Naive thymus-derived CD8-positive, alpha-beta T cell (primary cell): ENCODE data around the gene BLACAT1. TPM values are rescaled to one million over a fixed set of nuclear protein-coding genes. Genes with fewer than 3 reads are reported as not detected.
A peak's percentile ranks its signal among the peaks of the same experiment; 100 is the strongest.
"Not testable (repeated sequence)": the region's sequence is repeated elsewhere in the genome, so short reads cannot be mapped to it uniquely, and the experiment has no call there.

Experiments
- ATAC-seq, 2 donors: fragments of 150-1000 bp; cut with Tn5 transposase in 1 of 2; sonication (Bioruptor Pico), chemical (Tn5 transposase) in 1 of 2; 1 replicate in 1 of 2; 2 replicates in 1 of 2; pipeline ENCODE4 v1.10.0; 2021; ENCODE audit warnings: mild to moderate bottlenecking in 2 of 2, moderate library complexity in 2 of 2
- POLR2A ChIA-PET: fragments of 350-600 bp; sonication (Branson Sonifier 250); formaldehyde crosslinking; loops from one replicate; lab custom pipeline; 2021; ENCODE audit warnings: antibody characterized with exemption; lab: Charles Lee
- DNase-seq, 10 donors: peaks; one replicate each; pipeline versions ENCODE4 v3.0.0 to v3.0.0-alpha.2; 2020 to 2022
- H3K27ac Mint-ChIP-seq, 10 donors: one replicate each; pipeline ENCODE4 v1.8.0; 2020 to 2022; ENCODE audit warnings: mild to moderate bottlenecking in 10 of 10, mixed read lengths in 10 of 10, moderate library complexity in 4 of 10, inconsistent platforms in 1 of 10
- H3K27me3 Mint-ChIP-seq, 5 donors: one replicate each; pipeline ENCODE4 v1.8.0; 2021 to 2022; ENCODE audit warnings: mixed read lengths in 5 of 5
- H3K36me3 Mint-ChIP-seq, 3 donors: one replicate each; pipeline ENCODE4 v1.8.0; 2020 to 2022; ENCODE audit warnings: mixed read lengths in 3 of 3, mild to moderate bottlenecking in 2 of 3, inconsistent platforms in 1 of 3
- H3K4me1 Mint-ChIP-seq, 4 donors: one replicate each; pipeline ENCODE4 v1.8.0; 2021 to 2022; ENCODE audit warnings: mixed read lengths in 4 of 4
- H3K4me3 Mint-ChIP-seq, 10 donors: one replicate each; pipeline ENCODE4 v1.8.0; 2020 to 2022; ENCODE audit warnings: mild to moderate bottlenecking in 10 of 10, mixed read lengths in 10 of 10, moderate library complexity in 6 of 10, inconsistent platforms in 1 of 10
- H3K9me3 Mint-ChIP-seq, 9 donors: one replicate each; pipeline ENCODE4 v1.8.0; 2020 to 2022; ENCODE audit warnings: mixed read lengths in 9 of 9, mild to moderate bottlenecking in 3 of 9, inconsistent platforms in 1 of 9, moderate library complexity in 1 of 9
- polyA plus RNA-seq, 3 donors: library from polyadenylated mRNA; unstranded; fragments of 300-500 nt; fragmentation: Illumina TruSeq; gene quantifications; one replicate each; pipeline ENCODE4 v1.2.3, GENCODE V29; 2021
- total RNA-seq, 8 experiments: library from RNA in 2 of 8; stranded (reverse) in 2 of 8; gene quantifications; one replicate each; pipeline ENCODE4 v1.2.3 and lab custom pipeline; 2021 to 2026

BLACAT1 gene
- total and polyA plus RNA-seq, 5 experiments from 2014 or later, result 0.11 to 0.31 TPM; not detected in 3

- not testable (repeated sequence) for H3K4me3 Mint-ChIP-seq, H3K9me3 Mint-ChIP-seq, ATAC-seq, H3K27ac Mint-ChIP-seq, H3K36me3 Mint-ChIP-seq, DNase-seq
- peaks cover 0 to 24% (median 12%) of the 10 kb centered on the region in 5 donors for H3K27me3 Mint-ChIP-seq
- peaks cover 4 to 32% (median 12%) of the 10 kb centered on the region in 4 donors for H3K4me1 Mint-ChIP-seq
- POLR2A ChIA-PET, result interaction anchor here (0.7 kb wide), 1 partner anchor 16 kb away, joined by 3 read pairs; no protein-coding TSS in a partner anchor
Measured at GRCh38 chr1:205432692-205433091, 23.2 kb downstream of the BLACAT1 start.

GRCh38 chr1:205432116-205432515, 23.7 kb downstream of the BLACAT1 start:
- POLR2A ChIA-PET, result no interaction called here
- peak overlapping the region in 1 of 10 donors; percentile 21 for H3K4me3 Mint-ChIP-seq

GRCh38 chr1:205430696-205431305, 25.0 kb downstream of the BLACAT1 start:
- H3K27ac Mint-ChIP-seq, result peak overlapping the region; percentile 33 to 89 (median 62)
- peak overlapping the region; percentile 76 to 90 (median 87) for H3K4me3 Mint-ChIP-seq
- no peaks in the 10 kb centered on the region for H3K36me3 Mint-ChIP-seq
- peak; percentile 41 to 78 (median 61) for DNase-seq
- POLR2A ChIA-PET, result interaction anchor here (1.1 to 1.5 kb wide), 2 partner anchors 11 to 54 kb away, joined by 3 read pairs; no protein-coding TSS in a partner anchor
- ATAC-seq, result peak; percentile 84 to 87
- no peaks in the 10 kb centered on the region for H3K9me3 Mint-ChIP-seq
- peaks cover 0 to 24% (median 12%) of the 10 kb centered on the region in 5 donors for H3K27me3 Mint-ChIP-seq
- peaks cover 6 to 23% (median 11%) of the 10 kb centered on the region in 4 donors for H3K4me1 Mint-ChIP-seq

More at GRCh38 chr1:205432116-205432515, 23.7 kb downstream of the BLACAT1 start:
- Mint-ChIP-seq H3K4me1 (peaks cover 4 to 28% (median 11%) of the 10 kb centered on the region in 4 donors), H3K9me3 (no peaks in the 10 kb centered on the region), H3K27ac (no peak overlapping the region), H3K36me3 (no peaks in the 10 kb centered on the region), H3K27me3 (peaks cover 0 to 24% (median 12%) of the 10 kb centered on the region in 5 donors)
- ATAC-seq, result no peak
- DNase-seq, result no peak

GRCh38 chr1:205429762-205430695, 25.8 kb downstream of the BLACAT1 start:
- Mint-ChIP-seq H3K27ac (peak overlapping the region in 5 of 10 donors; percentile 35 to 66 (median 43)), H3K4me1 (peaks cover 6 to 19% (median 11%) of the 10 kb centered on the region in 4 donors), H3K9me3 (no peaks in the 10 kb centered on the region), H3K27me3 (peaks cover 0 to 20% (median 9%) of the 10 kb centered on the region in 5 donors), H3K4me3 (peak overlapping the region; percentile 66 to 90 (median 82)), H3K36me3 (no peaks in the 10 kb centered on the region)
- no peak for ATAC-seq
- DNase-seq, result no peak
- POLR2A ChIA-PET, result interaction anchor here (1.1 to 1.5 kb wide), 2 partner anchors 11 to 55 kb away, joined by 3 read pairs; no protein-coding TSS in a partner anchor

- POLR2A ChIA-PET, result no interaction called here
- ATAC-seq, result no peak
- Mint-ChIP-seq H3K4me3 (no peak overlapping the region), H3K36me3 (no peaks in the 10 kb centered on the region), H3K27me3 (peaks cover 2 to 25% (median 15%) of the 10 kb centered on the region in 5 donors), H3K4me1 (peaks cover 0 to 3% (median 2%) of the 10 kb centered on the region in 4 donors), H3K27ac (no peak overlapping the region), H3K9me3 (no peaks in the 10 kb centered on the region)
- DNase-seq, result no peak
Measured at GRCh38 chr1:205424901-205425600, 30.8 kb downstream of the BLACAT1 start.

GRCh38 chr1:205423814-205424399, 31.9 kb downstream of the BLACAT1 start:
- ATAC-seq, result no peak
- DNase-seq, result no peak
- Mint-ChIP-seq H3K4me1 (peaks cover 0 to 3% (median under 1%) of the 10 kb centered on the region in 4 donors), H3K4me3 (no peak overlapping the region), H3K27ac (peak overlapping the region in 1 of 10 donors; percentile 30), H3K36me3 (no peaks in the 10 kb centered on the region), H3K9me3 (no peaks in the 10 kb centered on the region), H3K27me3 (peaks cover 2 to 25% (median 15%) of the 10 kb centered on the region in 5 donors)
- POLR2A ChIA-PET, result interaction anchor here (0.6 kb wide), 1 partner anchor 294 kb away, joined by 3 read pairs; no protein-coding TSS in a partner anchor

GRCh38 chr1:205422993-205423642, 32.7 kb downstream of the BLACAT1 start:
- POLR2A ChIA-PET, result interaction anchor here (0.6 kb wide), 1 partner anchor 295 kb away, joined by 3 read pairs; no protein-coding TSS in a partner anchor
- Mint-ChIP-seq H3K36me3 (no peaks in the 10 kb centered on the region), H3K27ac (no peak overlapping the region), H3K4me3 (no peak overlapping the region), H3K9me3 (no peaks in the 10 kb centered on the region), H3K4me1 (peaks cover 0 to 3% (median under 1%) of the 10 kb centered on the region in 4 donors), H3K27me3 (peaks cover 2 to 25% (median 15%) of the 10 kb centered on the region in 5 donors)
- ATAC-seq (no peak), DNase-seq (no peak)

GRCh38 chr1:205421798-205422197, 34.0 kb downstream of the BLACAT1 start, which contains the start of gene LEMD1:
LEMD1 (minus strand) TSS chr1:205422056; CDS start chr1:205420536, 1,520 bp downstream.
- Mint-ChIP-seq H3K9me3 (no peaks in the 10 kb centered on the region), H3K36me3 (no peaks in the 10 kb centered on the region), H3K27me3 (peaks cover 2 to 25% (median 15%) of the 10 kb centered on the region in 5 donors), H3K4me1 (peaks cover 0 to 3% (median under 1%) of the 10 kb centered on the region in 4 donors), H3K27ac (peak within 1 kb of the TSS in 1 of 10 donors; percentile 30), H3K4me3 (no peak within 1 kb of the TSS)
- DNase-seq, result no peak
- no peak for ATAC-seq
- POLR2A ChIA-PET, result no interaction called here

GRCh38 chr1:205420938-205421337, 34.9 kb downstream of the BLACAT1 start:
- no peak for ATAC-seq
- POLR2A ChIA-PET, result no interaction called here
- Mint-ChIP-seq H3K27me3 (peaks cover 2 to 21% (median 13%) of the 10 kb centered on the region in 5 donors), H3K36me3 (no peaks in the 10 kb centered on the region), H3K4me3 (no peak overlapping the region), H3K9me3 (no peaks in the 10 kb centered on the region), H3K4me1 (peaks cover 0 to 2% (median 0%) of the 10 kb centered on the region in 4 donors), H3K27ac (no peak overlapping the region)
- no peak for DNase-seq

- Mint-ChIP-seq H3K4me1 (peaks cover 0 to 2% (median 0%) of the 10 kb centered on the region in 4 donors), H3K4me3 (no peak overlapping the region), H3K9me3 (no peaks in the 10 kb centered on the region), H3K36me3 (no peaks in the 10 kb centered on the region), H3K27me3 (peaks cover 2 to 16% (median 13%) of the 10 kb centered on the region in 5 donors), H3K27ac (no peak overlapping the region)
- POLR2A ChIA-PET, result no interaction called here
- ATAC-seq (no peak), DNase-seq (no peak)
Measured at GRCh38 chr1:205417870-205418635, 37.8 kb downstream of the BLACAT1 start.
